ENCODE measurements around the gene FRMD6.

FRMD6 gene

DNA sequence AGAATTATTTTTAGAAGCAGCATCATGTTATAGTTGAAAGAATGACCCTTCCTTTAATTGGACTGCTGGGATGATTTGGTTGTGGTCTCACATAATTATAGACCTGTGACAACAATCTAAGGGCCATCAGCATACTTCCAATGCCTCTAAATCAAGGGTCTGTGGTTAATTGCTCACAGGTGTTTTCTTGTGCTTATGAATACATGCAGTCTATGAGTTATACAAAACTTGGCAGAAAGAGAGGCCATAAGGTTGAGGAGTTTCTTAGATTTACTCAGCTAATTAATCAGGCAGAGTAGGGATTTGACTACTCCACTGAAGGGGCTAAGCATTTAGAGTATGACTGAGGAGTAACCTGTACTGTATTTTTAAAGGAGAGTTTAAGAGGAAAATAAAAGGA, 37.0 kb upstream of the FRMD6 start:
- Histone ChIP-seq H3K9me3 (ENCODE audit: control insufficient read depth, low read length) (no peaks in the 10 kb centered on the region), H3K27me3 (replicated peaks; ENCODE audit: control insufficient read depth, insufficient read depth, low read length) (no peaks in the 10 kb centered on the region), H3K4me3 (ENCODE audit: low read length) (no peak overlapping the region), H3K36me3 (ENCODE audit: control insufficient read depth, insufficient read depth, low read length, severe bottlenecking) (no peaks in the 10 kb centered on the region), H3K9ac (ENCODE audit: low read length) (no peak overlapping the region), H3K4me1 (ENCODE audit: control insufficient read depth, insufficient read depth, low read length) (peaks cover 13% of the 10 kb centered on the region)
- peak; percentile 36 for DNase-seq (ENCODE audit: low read depth)

DNA sequence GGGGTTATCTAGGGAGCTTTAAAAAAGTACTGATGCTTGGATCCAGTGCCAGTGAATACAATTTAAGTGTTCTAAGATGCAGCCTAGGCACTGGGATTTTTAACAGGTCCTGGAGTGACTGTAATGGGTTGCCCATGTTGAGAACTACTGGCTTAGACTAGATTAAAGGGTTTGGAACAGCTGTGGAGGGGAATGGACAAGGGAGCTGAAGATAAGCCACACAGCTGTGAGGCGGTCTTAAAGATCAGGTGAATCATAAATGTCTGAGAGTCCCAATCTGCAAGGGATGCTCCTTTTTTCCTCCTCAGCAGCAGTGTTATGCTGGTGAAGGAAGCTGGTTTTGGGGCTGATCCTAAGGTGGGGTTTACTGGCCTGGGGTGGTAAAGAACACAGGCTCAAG, 35.5 kb upstream of the FRMD6 start:
- Histone ChIP-seq H3K9me3 (ENCODE audit: control insufficient read depth, low read length) (no peaks in the 10 kb centered on the region), H3K4me1 (ENCODE audit: control insufficient read depth, insufficient read depth, low read length) (peaks cover 13% of the 10 kb centered on the region), H3K36me3 (ENCODE audit: control insufficient read depth, insufficient read depth, low read length, severe bottlenecking) (no peaks in the 10 kb centered on the region), H3K9ac (ENCODE audit: low read length) (no peak overlapping the region), H3K27me3 (replicated peaks; ENCODE audit: control insufficient read depth, insufficient read depth, low read length) (no peaks in the 10 kb centered on the region), H3K4me3 (ENCODE audit: low read length) (no peak overlapping the region)
- DNase-seq (ENCODE audit: low read depth), result no peak

DNA sequence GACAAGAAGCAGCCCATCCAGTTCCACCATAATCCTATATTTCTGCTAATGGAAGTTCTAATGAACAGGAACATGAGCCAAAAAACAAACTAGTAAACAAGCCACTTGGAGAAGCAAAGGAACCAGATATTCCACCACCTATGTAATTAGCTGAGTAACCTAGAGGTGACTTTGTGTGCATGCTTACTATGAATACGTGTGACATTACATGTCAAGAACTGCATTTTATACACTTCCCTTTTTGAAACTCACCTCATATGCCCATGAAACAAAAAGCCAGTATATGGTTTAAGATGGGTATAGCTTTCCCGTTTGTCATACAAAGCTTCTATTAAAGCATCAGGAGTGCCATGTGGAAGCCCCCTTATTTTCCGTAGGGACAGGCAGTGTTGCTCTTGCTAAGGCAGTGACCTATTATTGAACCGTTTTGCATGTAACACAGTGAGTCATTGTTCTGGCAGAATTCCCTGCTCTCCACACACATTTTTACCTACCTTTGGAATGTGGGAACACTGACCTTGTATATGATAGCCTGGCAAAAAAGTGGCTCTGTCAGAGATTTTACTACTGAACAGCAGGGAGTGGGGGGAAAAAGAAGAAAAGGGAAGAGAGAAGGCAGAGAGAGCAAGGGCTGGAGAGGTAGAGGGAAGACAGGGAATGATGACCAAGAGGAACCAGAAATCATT, 34.8 kb upstream of the FRMD6 start:
- DNase-seq (ENCODE audit: low read depth), result peak; percentile 81
- Histone ChIP-seq H3K9me3 (ENCODE audit: control insufficient read depth, low read length) (no peaks in the 10 kb centered on the region), H3K4me3 (ENCODE audit: low read length) (peak overlapping the region; percentile 21), H3K4me1 (ENCODE audit: control insufficient read depth, insufficient read depth, low read length) (peaks cover 13% of the 10 kb centered on the region), H3K9ac (ENCODE audit: low read length) (peak overlapping the region; percentile 2), H3K36me3 (ENCODE audit: control insufficient read depth, insufficient read depth, low read length, severe bottlenecking) (no peaks in the 10 kb centered on the region), H3K27me3 (replicated peaks; ENCODE audit: control insufficient read depth, insufficient read depth, low read length) (no peaks in the 10 kb centered on the region)

DNA sequence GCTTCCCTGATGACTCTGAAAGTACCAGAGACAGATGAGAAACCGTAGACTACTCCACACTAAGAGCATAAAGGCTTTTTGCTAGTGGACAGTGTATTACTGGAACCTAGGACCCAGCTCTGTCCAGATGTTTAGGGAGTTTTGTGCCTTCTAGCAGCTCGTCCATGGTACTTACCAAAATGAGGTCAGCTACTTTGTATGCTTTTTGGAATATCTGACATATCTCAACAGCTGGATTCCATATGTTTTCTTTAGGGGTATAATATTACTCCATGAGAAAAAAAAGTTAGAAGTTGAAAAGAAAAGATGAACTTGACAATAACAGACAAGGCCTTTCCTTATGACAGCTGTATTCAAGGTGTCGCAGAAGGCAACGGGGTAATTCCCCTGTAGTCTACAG, 32.1 kb upstream of the FRMD6 start:
- Histone ChIP-seq H3K4me3 (ENCODE audit: low read length) (no peak overlapping the region), H3K27me3 (replicated peaks; ENCODE audit: control insufficient read depth, insufficient read depth, low read length) (no peaks in the 10 kb centered on the region), H3K36me3 (ENCODE audit: control insufficient read depth, insufficient read depth, low read length, severe bottlenecking) (no peaks in the 10 kb centered on the region)

DNA sequence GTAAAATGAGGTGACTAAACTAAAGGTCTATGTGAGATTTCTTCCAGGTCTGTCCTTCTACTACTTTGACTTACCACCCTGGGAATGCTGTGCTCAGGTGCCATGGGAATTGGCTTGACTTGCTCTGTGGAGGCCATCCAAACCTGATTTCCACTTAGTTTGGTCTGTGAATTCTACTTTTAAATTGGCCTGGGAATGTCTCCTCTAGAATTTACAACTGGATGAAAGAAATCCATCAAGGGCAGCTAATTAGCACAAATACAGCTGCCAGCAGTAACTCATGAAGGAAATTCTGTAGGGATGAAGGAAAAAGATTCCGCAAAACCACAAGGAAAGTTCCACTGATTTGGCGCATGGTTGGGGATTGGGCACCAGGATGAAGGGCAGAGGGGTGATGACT, 31.7 kb upstream of the FRMD6 start:
- H3K4me3 ChIP-seq (ENCODE audit: low read length), result no peak overlapping the region
- H3K27me3 ChIP-seq (replicated peaks; ENCODE audit: control insufficient read depth, insufficient read depth, low read length), result no peaks in the 10 kb centered on the region
- peaks cover 13% of the 10 kb centered on the region for H3K4me1 ChIP-seq (ENCODE audit: control insufficient read depth, insufficient read depth, low read length)
- H3K9me3 ChIP-seq (ENCODE audit: control insufficient read depth, low read length), result no peaks in the 10 kb centered on the region
- no peak overlapping the region for H3K9ac ChIP-seq (ENCODE audit: low read length)
- DNase-seq (ENCODE audit: low read depth), result no peak
- H3K36me3 ChIP-seq (ENCODE audit: control insufficient read depth, insufficient read depth, low read length, severe bottlenecking), result no peaks in the 10 kb centered on the region

More for the DNA sequence above, 32.1 kb upstream of the FRMD6 start:
- Histone ChIP-seq H3K9ac (ENCODE audit: low read length) (no peak overlapping the region), H3K4me1 (ENCODE audit: control insufficient read depth, insufficient read depth, low read length) (peaks cover 13% of the 10 kb centered on the region), H3K9me3 (ENCODE audit: control insufficient read depth, low read length) (no peaks in the 10 kb centered on the region)
- no peak for DNase-seq (ENCODE audit: low read depth)

DNA sequence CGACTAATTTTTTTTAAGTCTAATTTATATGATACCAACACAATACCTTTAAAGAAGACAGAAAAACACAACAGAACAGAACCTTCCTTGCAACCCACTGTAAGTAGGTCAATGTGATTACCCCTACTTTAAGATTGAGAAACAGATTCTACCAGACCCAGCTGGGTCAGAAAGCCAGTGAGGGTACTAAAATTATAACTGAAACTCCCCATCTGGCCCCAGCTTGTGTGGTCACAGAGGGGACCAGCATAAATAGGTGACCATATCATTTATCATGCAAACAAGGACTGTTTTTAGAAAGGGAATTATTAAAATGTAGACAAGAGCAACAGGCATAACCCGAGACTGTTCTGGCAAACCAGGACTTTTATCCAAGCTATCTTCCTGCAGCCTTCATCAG, 30.1 kb upstream of the FRMD6 start:
- Histone ChIP-seq H3K9ac (ENCODE audit: low read length) (no peak overlapping the region), H3K4me3 (ENCODE audit: low read length) (no peak overlapping the region), H3K4me1 (ENCODE audit: control insufficient read depth, insufficient read depth, low read length) (peaks cover 16% of the 10 kb centered on the region), H3K36me3 (ENCODE audit: control insufficient read depth, insufficient read depth, low read length, severe bottlenecking) (no peaks in the 10 kb centered on the region), H3K27me3 (replicated peaks; ENCODE audit: control insufficient read depth, insufficient read depth, low read length) (no peaks in the 10 kb centered on the region), H3K9me3 (ENCODE audit: control insufficient read depth, low read length) (no peaks in the 10 kb centered on the region)
- no peak for DNase-seq (ENCODE audit: low read depth)

DNA sequence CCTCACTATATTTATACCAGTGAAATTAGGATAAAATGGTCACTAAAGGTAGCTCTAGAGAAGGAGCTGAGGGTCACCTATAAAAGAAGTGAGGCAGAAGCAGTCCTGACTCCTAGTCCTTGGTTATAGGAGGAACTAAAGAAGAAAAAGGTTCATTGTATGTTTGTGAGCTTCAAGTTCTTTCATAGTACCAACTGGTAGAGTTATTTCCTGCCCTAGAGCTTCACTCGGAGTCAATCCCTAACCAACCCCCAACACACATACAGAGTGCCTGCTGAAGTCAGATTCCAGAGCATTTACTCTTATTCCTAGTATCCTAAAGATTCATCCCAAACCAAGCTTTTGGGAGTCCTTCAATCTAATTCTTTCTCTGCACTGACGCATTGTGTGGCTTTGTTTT, 29.3 kb upstream of the FRMD6 start:
- no peak overlapping the region for H3K9ac ChIP-seq (ENCODE audit: low read length)
- no peaks in the 10 kb centered on the region for H3K36me3 ChIP-seq (ENCODE audit: control insufficient read depth, insufficient read depth, low read length, severe bottlenecking)
- DNase-seq (ENCODE audit: low read depth), result no peak
- peaks cover 15% of the 10 kb centered on the region for H3K4me1 ChIP-seq (ENCODE audit: control insufficient read depth, insufficient read depth, low read length)
- no peaks in the 10 kb centered on the region for H3K27me3 ChIP-seq (replicated peaks; ENCODE audit: control insufficient read depth, insufficient read depth, low read length)
- H3K4me3 ChIP-seq (ENCODE audit: low read length), result no peak overlapping the region
- no peaks in the 10 kb centered on the region for H3K9me3 ChIP-seq (ENCODE audit: control insufficient read depth, low read length)

DNA sequence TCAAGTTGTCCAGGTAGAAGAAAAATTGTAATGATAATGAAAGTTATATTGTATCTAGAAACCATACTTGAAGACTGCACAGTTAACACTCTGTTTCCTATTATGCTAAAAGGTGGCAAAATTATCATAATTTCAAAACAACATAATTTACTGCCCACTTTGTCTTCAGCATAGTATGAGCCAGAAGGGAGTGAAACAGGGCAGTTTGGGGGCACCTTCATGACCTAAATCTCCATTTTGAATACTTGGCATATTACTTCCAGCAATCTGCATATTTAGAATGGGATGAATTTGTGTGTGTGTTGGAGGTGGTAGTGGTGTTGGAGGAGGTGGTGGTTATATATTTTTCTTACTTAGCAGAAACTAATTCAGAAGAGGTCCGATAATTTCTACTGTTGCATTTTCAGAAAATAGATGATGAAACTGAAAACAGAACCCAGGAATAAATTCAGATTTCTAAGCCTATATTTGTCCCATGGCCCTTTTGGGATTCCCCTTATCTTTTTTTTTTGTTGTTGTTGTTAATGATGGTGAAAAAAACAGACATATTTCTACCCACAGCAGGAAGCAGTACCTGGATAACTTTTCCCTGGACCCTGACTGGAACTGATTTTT, 26.6 kb upstream of the FRMD6 start:
- no peak overlapping the region for H3K4me3 ChIP-seq (ENCODE audit: low read length)
- peaks cover 11% of the 10 kb centered on the region for H3K4me1 ChIP-seq (ENCODE audit: control insufficient read depth, insufficient read depth, low read length)
- no peaks in the 10 kb centered on the region for H3K36me3 ChIP-seq (ENCODE audit: control insufficient read depth, insufficient read depth, low read length, severe bottlenecking)
- H3K9ac ChIP-seq (ENCODE audit: low read length), result no peak overlapping the region
- no peak for DNase-seq (ENCODE audit: low read depth)
- H3K27me3 ChIP-seq (replicated peaks; ENCODE audit: control insufficient read depth, insufficient read depth, low read length), result no peaks in the 10 kb centered on the region
- H3K9me3 ChIP-seq (ENCODE audit: control insufficient read depth, low read length), result no peaks in the 10 kb centered on the region

DNA sequence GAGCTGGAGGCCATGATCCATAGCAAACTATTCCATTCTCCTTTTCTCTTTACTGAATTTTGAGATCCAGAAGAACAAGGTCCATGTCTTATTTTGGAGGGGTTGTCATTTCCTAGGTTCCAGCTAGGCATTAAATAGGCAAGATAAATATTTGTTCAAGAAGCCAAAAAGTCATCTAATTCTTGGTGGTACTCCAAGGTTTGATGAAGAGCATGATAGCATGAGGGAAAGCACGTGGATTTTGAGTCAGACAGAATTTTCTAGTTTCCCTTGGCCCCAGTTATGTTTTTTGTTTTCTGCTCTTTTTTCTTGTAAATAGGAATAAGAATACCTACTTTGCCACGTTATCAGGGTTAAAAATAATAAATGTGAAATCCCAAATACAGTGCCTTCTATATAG, 25.5 kb upstream of the FRMD6 start:
- H3K36me3 ChIP-seq (ENCODE audit: control insufficient read depth, insufficient read depth, low read length, severe bottlenecking), result no peaks in the 10 kb centered on the region

DNA sequence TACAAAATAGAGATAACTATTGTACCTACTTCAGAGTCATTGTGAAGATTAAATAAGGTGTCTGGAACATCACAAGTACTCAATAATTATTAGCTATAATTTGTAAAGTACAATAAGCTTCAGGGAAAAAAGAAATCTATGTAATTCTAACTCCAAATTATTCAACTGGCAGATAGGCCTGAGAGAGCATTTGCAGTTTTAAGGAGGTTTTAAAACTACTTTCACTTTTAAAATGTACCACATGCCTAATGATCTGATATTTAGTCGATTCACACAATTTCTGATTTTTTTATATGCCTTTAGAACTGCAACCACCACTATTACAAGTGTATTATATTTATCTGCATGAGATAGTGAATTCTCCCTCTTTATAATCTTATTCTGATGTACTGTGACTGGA, 24.9 kb upstream of the FRMD6 start:
- no peaks in the 10 kb centered on the region for H3K9me3 ChIP-seq (ENCODE audit: control insufficient read depth, low read length)
- H3K4me3 ChIP-seq (ENCODE audit: low read length), result peak overlapping the region; percentile 53
- H3K9ac ChIP-seq (ENCODE audit: low read length), result peak overlapping the region; percentile 61
- no peak for DNase-seq (ENCODE audit: low read depth)
- no peaks in the 10 kb centered on the region for H3K27me3 ChIP-seq (replicated peaks; ENCODE audit: control insufficient read depth, insufficient read depth, low read length)
- no peaks in the 10 kb centered on the region for H3K36me3 ChIP-seq (ENCODE audit: control insufficient read depth, insufficient read depth, low read length, severe bottlenecking)
- H3K4me1 ChIP-seq (ENCODE audit: control insufficient read depth, insufficient read depth, low read length), result peaks cover 11% of the 10 kb centered on the region

More for the DNA sequence above, 25.5 kb upstream of the FRMD6 start:
- Histone ChIP-seq H3K9me3 (ENCODE audit: control insufficient read depth, low read length) (no peaks in the 10 kb centered on the region), H3K4me3 (ENCODE audit: low read length) (no peak overlapping the region), H3K4me1 (ENCODE audit: control insufficient read depth, insufficient read depth, low read length) (peaks cover 11% of the 10 kb centered on the region), H3K9ac (ENCODE audit: low read length) (no peak overlapping the region), H3K27me3 (replicated peaks; ENCODE audit: control insufficient read depth, insufficient read depth, low read length) (no peaks in the 10 kb centered on the region)
- DNase-seq (ENCODE audit: low read depth), result no peak

DNA sequence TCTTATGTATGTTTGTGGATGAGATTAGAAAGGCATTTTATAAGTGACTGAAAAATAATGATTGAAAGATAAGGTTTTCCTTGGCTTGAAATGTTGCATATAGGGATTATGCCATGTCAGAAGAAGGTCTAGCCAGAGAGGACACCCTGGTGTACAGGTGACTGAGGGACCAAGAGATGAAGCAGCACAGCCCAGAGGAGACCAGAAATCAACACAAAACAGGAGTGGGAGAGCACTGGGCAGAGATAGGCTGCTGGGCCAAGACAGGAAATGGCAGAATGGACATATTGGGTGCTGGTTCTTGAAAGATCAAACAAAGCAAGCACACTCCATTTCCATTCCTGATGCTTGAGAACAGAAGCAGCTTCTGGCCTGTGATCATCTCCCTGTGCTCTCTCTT, 24.4 kb upstream of the FRMD6 start:
- Histone ChIP-seq H3K36me3 (ENCODE audit: control insufficient read depth, insufficient read depth, low read length, severe bottlenecking) (no peaks in the 10 kb centered on the region), H3K4me3 (ENCODE audit: low read length) (peak overlapping the region; percentile 53), H3K9ac (ENCODE audit: low read length) (no peak overlapping the region), H3K9me3 (ENCODE audit: control insufficient read depth, low read length) (no peaks in the 10 kb centered on the region), H3K4me1 (ENCODE audit: control insufficient read depth, insufficient read depth, low read length) (peaks cover 11% of the 10 kb centered on the region), H3K27me3 (replicated peaks; ENCODE audit: control insufficient read depth, insufficient read depth, low read length) (no peaks in the 10 kb centered on the region)
- no peak for DNase-seq (ENCODE audit: low read depth)

DNA sequence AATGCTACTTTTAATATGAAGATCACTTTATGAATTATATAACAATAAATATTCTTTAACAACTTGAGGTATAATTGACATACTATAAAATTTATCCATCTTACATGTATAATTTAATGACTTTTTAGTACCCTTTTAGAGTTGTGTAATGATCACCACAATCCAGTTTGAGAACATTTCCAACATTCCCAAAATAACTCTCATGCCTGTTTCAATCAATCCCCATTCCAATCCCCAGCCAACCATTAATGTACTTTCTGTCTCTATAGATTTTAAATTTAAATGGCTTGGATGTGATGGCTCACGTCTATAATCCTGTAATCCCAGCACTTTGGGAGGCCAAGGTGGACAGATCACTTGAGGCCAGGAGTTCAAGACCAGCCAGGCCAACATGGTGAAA, 23.5 kb upstream of the FRMD6 start:
- Histone ChIP-seq H3K4me3 (ENCODE audit: low read length) (no peak overlapping the region), H3K4me1 (ENCODE audit: control insufficient read depth, insufficient read depth, low read length) (peaks cover 11% of the 10 kb centered on the region), H3K36me3 (ENCODE audit: control insufficient read depth, insufficient read depth, low read length, severe bottlenecking) (no peaks in the 10 kb centered on the region), H3K9ac (ENCODE audit: low read length) (no peak overlapping the region), H3K27me3 (replicated peaks; ENCODE audit: control insufficient read depth, insufficient read depth, low read length) (no peaks in the 10 kb centered on the region), H3K9me3 (ENCODE audit: control insufficient read depth, low read length) (no peaks in the 10 kb centered on the region)
- no peak for DNase-seq (ENCODE audit: low read depth)

Measured in adipocyte (in vitro differentiated cells).